ENCODE results near the gene WDTC1.

Gene WDTC1

GRCh38 chr1:27302612-27303011, 68.2 kb downstream of the WDTC1 start:
- DNase-seq, result no peak

- no peak for DNase-seq
These were observed 69.1 kb downstream of the WDTC1 start for GRCh38 chr1:27303509-27303908.

GRCh38 chr1:27306071-27306470, 71.6 kb downstream of the WDTC1 start:
- no peak for DNase-seq

- no peak for DNase-seq
These were observed 72.7 kb downstream of the WDTC1 start for GRCh38 chr1:27306892-27307761.

- no peak for DNase-seq
These were observed 73.6 kb downstream of the WDTC1 start for GRCh38 chr1:27307874-27308598.

GRCh38 chr1:27314169-27314568, 79.7 kb downstream of the WDTC1 start:
- DNase-seq, result no peak

- DNase-seq, result no peak
These were observed 80.3 kb downstream of the WDTC1 start for GRCh38 chr1:27314737-27315136.

GRCh38 chr1:27316860-27317259, 82.4 kb downstream of the WDTC1 start:
- no peak for DNase-seq

- DNase-seq, result no peak
These were observed 83.7 kb downstream of the WDTC1 start for GRCh38 chr1:27318136-27318535.

- DNase-seq, result no peak
These were observed 84.2 kb downstream of the WDTC1 start for GRCh38 chr1:27318596-27318995.

- peak; percentile 97 for DNase-seq
These were observed 87.6 kb downstream of the WDTC1 start, which contains the start of gene TMEM222 for GRCh38 chr1:27321813-27322568. Gene TMEM222, plus strand, starts transcription at chr1:27322163. Its CDS starts 35 bp downstream, at chr1:27322198.

GRCh38 chr1:27322569-27323240, 88.3 kb downstream of the WDTC1 start:
- no peak for DNase-seq

- no peak for DNase-seq
These were observed 90.9 kb downstream of the WDTC1 start for GRCh38 chr1:27325286-27325685.

- DNase-seq, result no peak
These were observed 93.5 kb downstream of the WDTC1 start for GRCh38 chr1:27327964-27328363.

- no peak for DNase-seq
These were observed 96.4 kb downstream of the WDTC1 start for GRCh38 chr1:27330786-27331185.

- DNase-seq, result no peak
These were observed 97.0 kb downstream of the WDTC1 start for GRCh38 chr1:27331426-27331825.

GRCh38 chr1:27331922-27332321, 97.5 kb downstream of the WDTC1 start:
- no peak for DNase-seq

GRCh38 chr1:27332536-27333281, 98.3 kb downstream of the WDTC1 start:
- peak; percentile 49 for DNase-seq

- no peak for DNase-seq
These were observed 99.4 kb downstream of the WDTC1 start for GRCh38 chr1:27333717-27334279.

GRCh38 chr1:27335506-27336422, 101.3 kb downstream of the WDTC1 start:
- DNase-seq, result no peak
